AG09319 (cell line): ENCODE measurements around the gene SETD2.
A peak's percentile ranks its signal among the peaks of the same experiment; 100 is the strongest.

Experiments
- DNase-seq: peaks from one replicate; pipeline ENCODE4 v3.0.0-alpha.2; 2010; ENCODE audit warnings: low read depth; ENCODE audit errors: extremely low read depth
- TF ChIP-seq, protein P1 (sequence below): IDR thresholded peaks from 2 replicates; pipeline ENCODE4 v1.5.1; 2011; ENCODE audit warnings: low read depth, mild to moderate bottlenecking, inconsistent platforms, low read length, moderate library complexity

SETD2 gene

DNA sequence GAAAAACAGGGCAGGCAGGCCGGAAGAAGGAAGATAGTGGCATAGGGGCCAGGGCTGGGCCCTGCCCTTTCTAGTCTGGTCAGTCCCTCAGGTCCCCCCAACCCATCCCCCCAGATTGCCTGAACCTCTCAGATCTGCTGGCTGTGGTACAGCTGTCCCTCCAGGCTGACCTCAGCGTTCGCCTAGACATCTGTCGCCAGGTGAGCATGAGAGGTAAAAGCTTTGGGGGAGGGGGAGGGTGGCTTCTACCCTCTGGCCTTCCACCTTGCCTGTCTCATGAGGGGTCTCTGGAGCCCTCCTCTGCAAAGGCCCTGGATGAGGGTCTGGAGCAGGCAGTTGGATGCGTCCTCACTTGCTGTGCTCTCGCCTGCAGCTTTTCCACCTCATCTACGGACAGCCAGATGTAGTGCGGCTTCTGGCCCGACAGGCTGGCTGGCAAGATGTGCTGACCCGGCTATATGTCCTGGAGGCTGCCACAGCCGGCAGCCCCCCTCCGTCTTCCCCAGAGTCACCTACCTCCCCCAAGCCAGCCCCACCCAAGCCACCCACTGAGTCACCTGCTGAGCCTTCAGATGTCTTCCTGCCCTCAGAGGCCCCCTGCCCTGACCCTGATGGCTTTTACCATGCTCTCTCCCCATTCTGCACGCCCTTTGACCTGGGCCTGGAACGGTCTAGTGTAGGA lies 164.3 kb downstream of the SETD2 start:
- TF ChIP-seq, protein P1, sequence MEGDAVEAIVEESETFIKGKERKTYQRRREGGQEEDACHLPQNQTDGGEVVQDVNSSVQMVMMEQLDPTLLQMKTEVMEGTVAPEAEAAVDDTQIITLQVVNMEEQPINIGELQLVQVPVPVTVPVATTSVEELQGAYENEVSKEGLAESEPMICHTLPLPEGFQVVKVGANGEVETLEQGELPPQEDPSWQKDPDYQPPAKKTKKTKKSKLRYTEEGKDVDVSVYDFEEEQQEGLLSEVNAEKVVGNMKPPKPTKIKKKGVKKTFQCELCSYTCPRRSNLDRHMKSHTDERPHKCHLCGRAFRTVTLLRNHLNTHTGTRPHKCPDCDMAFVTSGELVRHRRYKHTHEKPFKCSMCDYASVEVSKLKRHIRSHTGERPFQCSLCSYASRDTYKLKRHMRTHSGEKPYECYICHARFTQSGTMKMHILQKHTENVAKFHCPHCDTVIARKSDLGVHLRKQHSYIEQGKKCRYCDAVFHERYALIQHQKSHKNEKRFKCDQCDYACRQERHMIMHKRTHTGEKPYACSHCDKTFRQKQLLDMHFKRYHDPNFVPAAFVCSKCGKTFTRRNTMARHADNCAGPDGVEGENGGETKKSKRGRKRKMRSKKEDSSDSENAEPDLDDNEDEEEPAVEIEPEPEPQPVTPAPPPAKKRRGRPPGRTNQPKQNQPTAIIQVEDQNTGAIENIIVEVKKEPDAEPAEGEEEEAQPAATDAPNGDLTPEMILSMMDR = no peak
- DNase-seq = no peak

DNA sequence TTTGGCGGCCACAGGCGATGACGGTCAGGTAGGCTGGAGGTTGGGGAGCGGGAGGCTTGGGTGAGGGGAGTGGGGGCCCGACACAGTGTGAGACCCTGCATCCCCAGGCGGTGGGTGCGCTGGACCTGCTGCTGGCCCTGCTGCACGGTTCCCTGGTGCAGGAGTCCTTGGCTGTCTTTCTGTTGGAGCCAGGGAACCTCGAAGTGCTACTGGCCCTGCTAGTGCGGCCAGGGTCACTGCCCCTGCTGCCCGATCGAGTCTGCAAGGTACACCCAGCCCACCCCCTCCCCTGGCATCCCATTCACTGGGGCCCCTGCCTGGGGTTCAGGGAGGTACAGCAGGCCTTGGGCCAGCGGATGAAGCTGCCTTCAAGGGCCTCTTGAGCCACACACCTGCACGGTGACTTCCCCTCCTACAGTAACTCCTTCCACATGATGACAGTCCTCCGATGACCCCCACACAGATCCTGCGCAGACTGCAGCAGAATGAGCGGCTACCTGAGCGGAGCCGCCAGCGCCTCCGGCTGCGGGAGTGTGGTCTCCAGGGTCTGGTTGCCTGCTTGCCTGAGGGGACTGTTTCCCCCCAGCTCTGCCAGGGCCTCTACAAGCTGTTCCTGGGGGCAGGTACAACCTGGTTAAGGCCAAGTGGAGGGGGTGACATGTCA lies 164.9 kb downstream of the SETD2 start:
- TF ChIP-seq, protein P1 = no peak

DNA sequence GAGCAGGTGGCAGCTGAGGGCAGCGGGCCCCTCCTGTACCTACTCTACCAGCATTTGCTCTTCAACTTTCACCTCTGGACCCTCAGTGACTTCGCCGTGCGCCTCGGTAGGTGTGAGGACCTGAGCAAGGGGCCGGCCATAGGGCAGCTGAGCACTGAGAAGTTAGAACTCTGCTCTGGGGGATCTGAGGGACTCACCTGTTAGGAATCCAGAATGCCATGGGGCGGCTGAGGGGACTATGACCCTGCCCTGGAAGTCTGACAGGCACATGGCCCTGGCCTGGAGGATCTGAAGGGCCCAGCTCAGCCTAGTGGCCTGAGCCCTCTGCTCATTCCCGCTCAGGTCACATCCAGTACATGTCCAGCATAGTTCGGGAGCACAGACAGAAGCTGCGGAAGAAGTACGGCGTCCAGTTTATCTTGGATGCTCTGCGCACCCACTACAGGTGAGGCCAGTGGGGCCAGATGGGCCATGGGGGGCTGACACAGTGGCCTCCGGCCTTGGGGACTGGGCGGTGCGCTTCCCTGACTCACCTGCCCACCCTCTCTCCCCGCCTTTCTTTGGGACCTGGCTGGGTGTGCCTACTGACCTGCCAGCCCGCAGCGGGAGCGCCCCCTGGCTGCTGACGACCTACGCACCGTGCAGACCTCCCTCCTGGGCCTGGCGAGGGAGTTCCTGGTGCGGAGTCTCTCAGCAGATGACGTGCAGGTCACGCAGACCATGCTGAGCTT lies 165.6 kb downstream of the SETD2 start:
- TF ChIP-seq, protein P1 = peak; percentile 61
- no peak for DNase-seq

More for the DNA sequence above, 164.9 kb downstream of the SETD2 start:
- no peak for DNase-seq

DNA sequence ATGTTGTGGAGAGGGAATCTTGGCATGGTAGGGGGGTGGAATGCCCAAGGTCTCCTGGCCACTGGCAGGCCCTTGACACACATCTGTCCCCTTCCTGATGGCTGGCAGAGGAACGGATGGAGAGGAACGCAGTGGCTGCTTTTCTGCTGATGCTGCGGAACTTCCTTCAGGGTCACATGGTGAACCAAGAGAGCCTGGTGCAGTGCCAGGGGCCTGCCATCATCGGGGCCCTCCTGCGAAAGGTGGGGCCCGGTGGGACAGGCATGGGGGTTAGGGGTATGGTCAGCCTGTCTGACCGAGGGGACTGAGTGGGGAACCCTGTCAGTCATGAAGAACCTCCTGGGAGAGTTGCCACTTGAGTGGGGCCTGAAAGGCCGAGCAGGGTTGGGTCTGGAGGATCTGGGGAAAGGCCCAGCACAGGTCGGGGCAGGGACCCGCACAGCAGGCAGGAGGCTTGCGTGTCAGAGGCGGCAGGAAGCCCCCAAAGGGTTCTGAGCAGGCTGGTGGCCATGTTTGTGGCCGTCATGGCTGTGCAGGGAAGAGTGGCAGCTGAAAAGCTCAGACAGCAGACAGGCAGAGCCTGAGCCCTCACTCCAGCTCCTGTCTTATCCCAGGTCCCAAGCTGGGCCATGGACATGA lies 166.3 kb downstream of the SETD2 start:
- DNase-seq = no peak
- TF ChIP-seq, protein P1 = no peak

DNA sequence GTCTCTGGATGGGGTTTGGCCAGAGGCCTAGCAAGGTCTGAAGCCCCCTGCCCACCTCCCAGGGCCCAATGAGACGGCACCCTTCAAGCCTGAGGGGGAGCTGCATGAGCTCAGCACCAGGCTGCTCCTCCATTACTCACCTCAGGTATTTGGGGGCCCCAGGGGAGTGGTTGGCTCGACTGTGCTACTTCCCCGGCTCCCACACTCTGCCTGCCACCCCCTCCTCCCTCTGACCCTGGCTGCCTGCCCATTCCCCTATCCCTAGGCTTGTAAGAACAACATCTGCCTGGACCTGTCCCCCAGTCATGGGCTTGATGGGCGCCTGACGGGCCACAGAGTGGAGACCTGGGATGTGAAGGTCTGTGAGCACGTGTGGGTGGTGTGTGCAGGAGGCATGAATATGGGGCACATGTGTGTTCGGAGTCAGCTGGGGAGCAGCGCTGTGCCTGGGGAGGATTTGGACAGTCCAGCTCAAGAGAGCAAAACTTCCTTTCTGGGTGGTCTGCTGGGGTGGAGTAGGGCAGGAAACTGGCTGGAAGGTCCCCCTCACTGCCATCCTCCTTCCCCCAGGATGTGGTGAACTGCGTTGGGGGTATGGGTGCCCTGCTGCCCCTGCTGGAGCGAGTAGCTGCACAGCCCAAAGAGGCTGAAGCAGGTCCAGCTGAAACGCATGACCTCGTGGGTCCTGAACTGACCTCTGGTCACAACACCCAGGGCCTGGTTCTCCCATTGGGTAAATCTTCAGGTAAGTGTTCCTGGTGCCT lies 167.0 kb downstream of the SETD2 start:
- TF ChIP-seq, protein P1 = no peak

DNA sequence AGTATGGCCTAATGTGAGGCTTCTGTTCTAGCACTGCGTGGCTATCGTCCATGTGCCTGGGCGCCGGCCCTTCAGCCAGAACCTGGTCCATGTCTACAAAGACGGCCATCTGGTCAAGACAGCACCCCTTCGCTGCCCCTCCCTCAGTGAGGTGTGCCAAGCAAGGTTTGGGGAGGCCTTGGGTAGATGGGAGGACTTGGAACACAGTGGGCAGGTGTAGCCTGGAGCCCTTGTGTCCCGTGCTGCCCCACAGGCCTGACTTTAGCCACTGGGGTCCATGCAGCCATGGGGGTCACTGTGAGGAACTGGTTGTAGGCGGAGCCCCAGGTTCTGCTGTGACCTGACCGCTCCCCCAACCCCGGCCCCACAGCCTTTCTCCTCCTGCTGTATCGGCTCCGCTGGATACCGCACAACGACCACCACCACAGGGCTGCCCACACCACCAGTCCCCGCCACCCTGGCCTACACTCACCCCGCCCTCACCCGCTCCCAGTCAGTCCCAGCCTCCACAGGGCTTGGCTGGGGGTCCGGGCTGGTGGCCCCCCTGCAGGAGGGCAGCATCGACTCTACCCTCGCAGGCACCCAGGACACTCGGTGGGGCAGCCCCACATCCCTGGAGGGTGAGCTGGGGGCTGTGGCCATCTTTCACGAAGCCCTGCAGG lies 167.9 kb downstream of the SETD2 start:
- no peak for DNase-seq
- TF ChIP-seq, protein P1 = no peak

More for the DNA sequence above, 167.0 kb downstream of the SETD2 start:
- DNase-seq = no peak
